Activated CD4-positive, alpha-beta T cell treated with anti-CD3 and anti-CD28 coated beads for 24 hours (primary cell): ENCODE results near the gene ABCA5.
"Not testable (repeated sequence)": the region's sequence is repeated elsewhere in the genome, so short reads cannot be mapped to it uniquely, and the experiment has no call there.

ENCODE experiments used
- DNase-seq, 2 donors: peaks; one replicate each; pipeline ENCODE4 v3.0.0-alpha.2; 2020; ENCODE audit warnings: low read depth in 2 of 2

ABCA5 gene

DNA sequence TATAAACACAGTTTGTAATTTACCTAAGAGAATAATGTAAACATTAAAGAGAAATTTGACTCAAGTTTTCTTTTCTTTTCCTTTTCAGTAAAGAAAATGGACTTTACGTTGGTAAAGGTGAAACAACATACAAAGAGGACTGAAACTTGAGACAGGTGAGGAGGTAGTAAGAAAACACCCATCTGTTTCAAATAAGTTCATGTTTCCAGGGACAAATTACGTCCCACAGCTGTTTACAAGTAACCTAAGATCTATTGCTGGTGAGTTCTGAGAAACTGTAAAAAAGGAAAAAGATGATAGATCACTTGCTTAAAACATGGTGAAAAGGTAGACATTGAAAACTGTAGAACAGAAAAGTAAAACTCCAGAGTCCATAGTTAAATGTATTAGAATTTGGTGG is 4.8 kb upstream of the ABCA5 start:
- DNase-seq: no peak

DNA sequence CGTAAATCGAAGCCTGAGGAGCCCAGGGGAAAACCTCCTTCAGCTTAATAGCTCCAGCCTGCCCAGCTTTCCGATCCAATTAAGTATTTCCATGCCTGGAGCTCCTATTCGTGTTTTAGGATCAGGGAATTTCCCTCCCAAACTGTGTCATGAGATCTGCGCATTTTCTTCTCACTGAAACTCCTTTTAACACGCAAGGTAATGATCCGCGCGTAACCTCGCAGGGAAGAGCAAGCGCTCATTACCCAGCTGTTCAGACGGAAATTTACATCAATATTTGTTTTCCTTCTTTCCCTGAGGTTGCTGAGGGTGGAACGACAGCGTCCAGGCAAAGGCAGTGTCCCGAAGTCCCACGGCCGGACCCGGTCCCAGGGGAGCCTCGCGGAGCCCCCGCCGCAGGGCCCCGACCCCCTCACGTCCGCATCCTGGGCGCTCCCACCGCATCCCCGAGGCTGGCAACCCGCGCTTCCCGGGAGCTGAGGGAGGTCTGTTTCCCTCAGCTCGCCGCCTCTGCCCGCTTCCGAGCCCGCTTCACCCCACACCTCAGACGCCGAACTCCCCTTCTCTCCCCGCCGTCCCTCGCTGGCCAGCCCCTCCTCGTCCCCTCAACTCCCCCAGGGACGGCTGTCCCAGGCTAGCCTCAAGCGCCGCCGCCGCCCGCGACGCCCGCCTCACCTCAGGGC is 415 bp downstream of the ABCA5 start:
- no peak for DNase-seq

DNA sequence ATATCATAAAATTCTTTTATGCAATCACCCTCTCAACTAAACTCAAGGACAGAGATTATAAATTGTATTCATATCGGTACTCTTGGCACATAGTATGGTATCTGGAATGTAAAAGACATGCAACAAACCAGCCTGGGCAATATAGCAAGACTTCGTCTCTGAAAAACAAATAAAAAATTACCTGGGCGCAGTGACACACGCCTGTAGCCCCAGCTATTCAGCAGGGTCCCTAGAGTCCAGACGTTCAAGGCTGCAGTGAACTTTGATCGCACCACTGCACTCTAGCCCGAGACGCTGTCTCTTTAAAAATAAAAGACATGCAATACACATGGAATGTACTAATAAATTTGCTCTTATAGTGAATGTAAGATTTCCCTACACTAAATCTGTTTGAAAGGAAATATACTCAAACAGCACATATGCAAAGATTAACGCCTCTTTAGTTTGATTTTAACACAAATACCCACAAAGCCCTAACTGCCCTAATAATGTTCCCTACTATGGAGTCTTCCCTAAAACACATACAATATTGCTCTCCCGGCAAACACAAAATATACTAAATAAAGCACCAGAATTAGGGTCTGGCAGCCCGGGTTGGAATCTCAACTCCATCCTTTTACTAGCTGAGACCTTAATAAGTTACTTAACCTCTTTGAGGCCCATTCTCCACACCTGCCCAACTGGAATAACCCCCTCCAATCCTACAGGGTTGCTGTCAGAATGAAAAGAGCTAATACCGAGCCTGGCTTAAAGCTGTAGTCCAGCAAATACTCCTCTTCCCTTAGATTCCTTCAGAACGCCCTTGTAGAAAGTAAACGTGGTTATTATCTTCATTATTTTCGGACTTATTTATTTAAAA is 1.2 kb downstream of the ABCA5 start:
- no peak for DNase-seq

DNA sequence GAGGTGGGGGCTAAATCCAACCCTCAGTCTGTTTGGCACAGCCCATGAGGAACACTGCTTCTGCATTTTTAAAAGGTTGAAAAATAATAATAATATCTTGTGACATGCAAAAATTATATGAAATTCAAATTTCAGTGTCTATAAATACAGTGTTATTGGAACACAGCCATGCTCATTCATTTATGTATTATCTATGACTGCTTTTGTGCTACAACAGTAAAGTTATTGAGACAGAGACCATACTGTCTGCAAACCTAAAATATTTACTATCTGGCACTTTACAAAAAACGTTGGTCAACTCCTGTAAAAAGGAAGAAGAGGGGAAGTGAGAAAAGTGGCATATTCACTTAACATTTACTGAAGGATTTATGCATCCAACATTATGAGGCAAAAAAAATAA is 3.1 kb downstream of the ABCA5 start:
- DNase-seq: no peak

DNA sequence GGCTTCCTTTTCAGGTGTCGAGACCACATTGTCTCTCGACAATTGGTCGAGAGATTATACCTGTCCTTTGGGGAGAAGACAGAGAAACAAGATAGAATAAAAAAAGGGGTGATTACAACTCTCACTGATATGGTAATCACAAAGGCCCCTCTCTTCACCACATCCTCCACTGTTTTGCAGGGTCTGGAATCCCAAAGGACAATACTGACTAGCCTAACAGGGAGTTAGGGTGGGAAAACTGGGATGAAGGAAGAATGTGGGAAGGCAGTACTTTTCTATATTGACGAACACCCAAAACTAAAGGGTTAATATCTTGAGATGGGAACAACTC is 6.1 kb downstream of the ABCA5 start:
- no peak for DNase-seq

DNA sequence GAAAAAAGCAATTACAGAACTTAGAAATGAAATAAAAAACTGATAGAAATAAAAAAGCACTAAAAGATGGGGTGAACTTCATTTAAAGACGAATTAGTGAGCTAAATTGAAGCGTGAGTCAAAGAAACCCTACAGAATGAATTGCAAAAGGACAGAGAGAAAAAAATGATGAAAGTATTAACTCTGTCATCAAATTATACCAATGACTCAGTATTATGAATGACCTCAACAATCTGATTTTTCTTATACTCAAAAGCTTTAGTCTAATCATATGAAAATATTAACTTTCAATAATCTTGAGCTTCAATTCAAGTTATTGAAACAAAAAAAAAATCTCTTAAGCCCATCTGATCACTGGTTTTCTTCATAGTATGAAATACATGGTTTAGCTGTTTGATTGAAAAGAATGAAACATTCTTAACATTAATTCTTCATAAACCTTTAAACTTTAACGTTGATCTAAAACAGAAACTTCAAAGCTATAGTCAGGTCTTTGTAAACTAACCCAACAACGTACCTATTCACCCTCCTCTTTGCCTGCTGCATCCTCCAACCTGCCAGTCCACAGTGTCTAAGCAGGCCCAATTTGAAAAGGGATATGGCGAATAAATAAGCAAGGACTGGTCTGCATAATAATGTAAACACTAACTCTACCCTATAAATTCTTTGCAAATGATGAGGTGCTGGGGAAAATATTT is 6.6 kb downstream of the ABCA5 start:
- DNase-seq: no peak

DNA sequence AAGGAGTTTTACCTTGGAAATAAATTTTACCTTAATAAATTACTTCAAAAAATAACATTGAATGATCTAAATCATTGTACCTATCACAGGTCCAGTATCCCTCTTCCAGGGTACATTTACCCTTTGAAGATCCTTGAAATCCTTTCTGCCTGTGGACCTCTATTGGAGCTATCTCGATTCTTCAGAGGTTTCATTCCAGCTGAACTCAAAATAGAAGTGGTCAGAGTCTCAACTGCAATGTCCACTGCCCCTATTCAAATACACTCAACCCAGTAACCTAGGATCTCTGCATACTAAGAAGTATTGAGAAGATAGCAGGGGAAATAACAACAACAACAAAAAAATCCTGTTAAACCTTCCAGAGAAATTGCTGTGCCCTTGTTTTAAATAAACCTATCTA is 9.3 kb downstream of the ABCA5 start:
- no peak for DNase-seq

DNA sequence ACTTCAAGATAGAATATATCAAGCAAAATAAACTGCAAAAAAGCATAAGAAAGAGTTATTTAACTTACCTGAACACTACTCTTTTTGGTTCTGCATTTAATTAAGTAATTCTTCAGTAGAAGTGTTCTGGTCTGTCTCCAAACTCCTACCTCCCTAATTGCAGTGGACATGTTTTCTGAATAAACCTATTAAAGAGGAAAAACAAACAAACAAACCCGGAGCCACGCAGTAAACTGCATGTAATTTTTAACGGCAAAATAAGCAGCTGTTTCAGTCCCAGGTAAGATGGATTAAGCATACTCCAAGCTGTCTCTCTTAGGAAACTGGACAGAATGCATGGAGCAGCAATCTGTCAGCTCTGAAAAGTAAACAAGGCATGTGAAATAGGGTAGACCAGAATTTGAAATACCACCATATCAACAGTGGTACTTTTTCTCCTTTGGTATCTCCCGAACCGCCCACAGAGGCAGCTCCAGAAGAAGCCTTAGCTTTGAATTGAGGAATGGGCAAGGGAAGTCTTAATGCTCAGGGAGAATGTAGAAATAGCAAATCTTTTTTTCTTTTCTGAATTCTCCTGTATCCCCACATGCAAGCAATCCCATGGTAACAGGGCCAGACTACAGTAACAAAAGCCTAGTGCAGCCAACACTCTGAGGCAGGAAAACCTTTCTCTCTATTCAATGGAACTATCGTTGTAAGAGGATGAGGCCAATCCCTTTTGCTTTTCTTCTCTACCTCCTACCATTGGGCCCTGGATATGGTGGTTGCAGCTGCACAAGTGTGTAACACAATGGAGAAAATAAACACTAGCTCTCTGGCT is 12.5 kb downstream of the ABCA5 start:
- DNase-seq: no peak

DNA sequence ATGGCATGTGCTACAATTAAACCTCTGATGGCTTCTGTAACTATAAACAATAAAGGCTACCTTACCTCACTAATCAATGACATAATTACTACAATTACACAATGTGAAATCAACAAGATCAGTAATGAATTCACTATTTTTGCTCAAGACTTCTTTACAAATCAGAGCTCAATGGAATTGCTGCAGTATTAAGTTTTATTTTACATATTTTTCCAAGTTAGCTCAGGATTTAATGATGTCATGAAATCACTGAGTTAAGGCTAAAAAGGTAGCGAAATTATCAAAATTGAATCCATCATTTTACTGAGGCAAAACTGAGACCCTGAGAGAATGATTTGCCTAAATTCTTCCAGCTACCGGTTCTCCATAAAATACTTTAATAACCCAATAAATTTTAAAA is 21.8 kb downstream of the ABCA5 start:
- no peak for DNase-seq

DNA sequence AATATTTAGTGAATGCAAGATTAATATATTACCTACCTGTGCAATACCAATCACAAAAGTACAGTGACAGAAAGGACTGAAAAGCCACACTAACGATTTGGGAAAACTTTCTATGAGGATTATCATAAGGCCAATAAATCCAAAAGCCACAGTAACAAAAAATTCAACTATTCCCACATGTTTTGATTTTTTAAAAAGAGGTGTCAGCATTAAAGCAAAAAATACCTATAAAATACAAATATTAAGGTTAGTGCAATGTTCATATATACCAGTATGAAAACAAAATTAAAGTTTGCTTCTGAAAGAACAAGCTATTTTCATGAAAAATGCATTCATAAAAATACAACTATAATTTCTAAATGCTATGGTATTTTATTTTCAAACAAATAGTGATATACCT is 24.3 kb downstream of the ABCA5 start:
- DNase-seq: no peak

DNA sequence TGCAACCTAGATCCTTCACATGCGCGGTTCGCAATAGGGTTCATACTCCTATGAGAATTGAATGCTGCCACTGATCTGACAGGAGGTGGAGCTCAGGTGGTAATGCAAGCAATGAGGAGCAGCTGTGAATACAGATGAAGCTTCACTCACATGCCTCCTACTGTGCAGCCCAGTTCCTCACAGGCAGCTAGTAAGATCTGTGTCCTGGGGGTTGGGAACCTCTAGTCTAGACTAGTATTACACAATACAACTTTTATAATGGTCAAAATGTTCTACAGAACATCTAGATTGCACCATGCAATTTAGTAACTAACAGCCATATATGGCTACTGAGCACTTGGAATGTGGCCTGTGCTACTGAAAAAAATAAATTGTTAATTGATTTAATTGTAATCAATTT is 26.7 kb downstream of the ABCA5 start:
- DNase-seq: no peak

DNA sequence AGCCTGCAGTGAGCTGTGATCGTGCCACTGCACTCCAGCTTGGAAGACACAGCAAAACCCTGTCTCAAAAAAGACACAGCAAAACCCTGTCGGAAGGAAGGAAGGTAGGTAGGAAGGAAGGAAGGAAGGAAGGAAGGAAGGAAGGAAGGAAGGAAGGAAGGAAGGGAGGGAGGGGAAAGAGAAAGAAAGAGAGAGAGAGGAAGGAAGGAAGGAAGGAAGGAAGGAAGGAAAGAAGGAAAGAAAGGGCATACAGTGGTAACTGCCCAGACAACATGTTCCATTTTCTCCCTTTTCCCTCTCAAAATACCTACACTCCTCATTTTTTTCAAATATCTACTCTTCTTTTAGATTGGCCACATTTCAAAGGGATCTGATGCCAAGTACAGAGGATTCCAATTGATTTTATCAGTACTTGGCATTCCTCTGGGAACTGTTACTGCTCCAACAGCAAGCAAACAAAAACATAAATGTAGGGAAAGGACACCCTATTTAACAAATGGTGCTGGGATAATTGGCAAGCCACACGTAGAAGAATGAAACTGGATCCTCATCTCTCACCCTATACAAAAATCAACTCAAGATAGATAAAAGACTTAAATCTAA is 28.7 kb downstream of the ABCA5 start:
- DNase-seq: not testable (repeated sequence)

DNA sequence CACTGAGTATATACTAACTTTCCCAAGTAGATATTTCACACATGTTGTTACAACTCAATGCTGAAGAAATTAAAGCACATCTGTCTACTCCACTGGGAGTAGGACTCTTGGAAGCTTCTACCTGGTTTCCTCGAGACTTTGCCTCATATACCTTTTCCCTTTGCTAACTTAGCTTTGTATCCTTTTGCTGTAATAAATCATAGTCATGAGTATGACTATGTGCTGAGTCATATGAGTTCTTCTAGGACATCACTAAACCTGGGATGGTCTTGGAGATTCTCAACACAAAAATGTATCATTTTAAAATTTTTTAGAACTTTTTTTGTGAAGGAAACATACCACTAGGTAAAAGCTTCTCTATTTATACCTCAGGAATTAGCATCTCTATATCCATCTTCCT is 39.8 kb downstream of the ABCA5 start:
- no peak for DNase-seq

DNA sequence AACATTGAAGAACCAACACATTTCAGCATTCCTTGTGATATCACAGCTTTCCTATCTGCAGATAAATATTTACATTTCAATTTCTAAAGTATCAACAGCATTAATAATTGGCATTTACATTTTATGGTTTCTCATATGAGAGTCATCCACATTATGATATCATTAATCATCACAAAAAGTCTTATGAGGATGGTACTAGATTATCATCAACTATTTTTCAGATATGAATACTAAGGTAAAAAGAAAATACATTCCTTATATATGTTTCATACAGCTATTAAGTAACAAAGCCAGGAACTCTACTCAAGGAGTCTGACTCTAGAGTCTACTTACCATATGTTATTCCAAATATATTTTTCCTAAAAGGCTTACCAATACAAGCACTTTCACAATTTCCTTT is 40.7 kb downstream of the ABCA5 start:
- DNase-seq: no peak

DNA sequence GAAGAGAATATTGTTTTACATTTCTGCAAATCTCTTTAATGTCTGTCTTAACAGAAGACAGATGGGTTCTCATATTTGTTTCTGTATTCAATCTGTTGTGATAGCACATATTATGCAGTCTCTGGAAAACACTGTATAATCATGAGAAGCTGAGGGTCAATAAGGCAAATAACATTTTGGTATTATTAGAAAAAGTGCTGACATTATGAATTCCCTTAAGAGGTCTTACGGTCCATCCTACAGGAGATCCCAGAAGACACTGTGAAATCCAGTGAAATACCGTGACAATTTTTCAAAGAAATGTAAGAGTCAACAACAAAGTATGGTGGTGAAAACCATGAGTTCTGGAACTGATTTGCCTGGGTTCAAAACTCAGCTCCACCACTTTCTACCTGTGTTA is 42.3 kb downstream of the ABCA5 start:
- DNase-seq: no peak

DNA sequence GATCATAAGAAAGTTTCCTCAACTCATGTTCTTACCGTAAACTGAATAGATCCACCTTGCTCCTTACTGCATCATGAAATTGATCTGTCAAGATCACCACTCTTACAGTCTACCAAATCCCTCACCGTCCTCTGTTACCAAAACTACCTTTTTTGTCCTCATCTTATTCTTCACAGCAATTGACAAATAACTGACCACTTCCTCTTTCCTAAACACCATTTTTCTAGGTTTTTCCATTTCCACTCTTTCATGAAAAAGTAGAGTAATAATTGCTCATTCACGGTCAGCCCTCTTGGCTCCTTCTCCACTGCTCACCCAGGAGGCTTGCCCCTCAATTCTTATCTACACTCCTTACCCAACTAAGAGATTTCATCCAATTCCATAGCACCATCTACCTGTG is 44.9 kb downstream of the ABCA5 start:
- DNase-seq: no peak

DNA sequence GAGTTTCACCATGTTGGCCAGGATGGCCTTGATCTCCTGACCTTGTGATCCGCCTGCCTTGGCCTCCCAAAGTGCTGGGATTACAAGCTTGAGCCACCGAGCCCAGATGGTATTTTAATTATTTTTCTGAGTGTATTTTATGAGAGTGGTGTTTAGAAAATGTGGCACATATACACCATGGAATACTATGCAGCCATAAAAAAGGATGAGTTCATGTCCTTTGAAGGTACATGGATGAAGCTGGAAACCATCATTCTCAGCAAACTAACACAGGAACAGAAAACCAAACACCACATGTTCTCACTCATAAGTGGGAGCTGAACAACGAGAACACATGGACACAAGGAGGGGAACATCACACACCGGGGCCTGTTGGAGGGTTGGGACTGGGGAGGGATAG is 50.7 kb downstream of the ABCA5 start:
- not testable (repeated sequence) for DNase-seq

DNA sequence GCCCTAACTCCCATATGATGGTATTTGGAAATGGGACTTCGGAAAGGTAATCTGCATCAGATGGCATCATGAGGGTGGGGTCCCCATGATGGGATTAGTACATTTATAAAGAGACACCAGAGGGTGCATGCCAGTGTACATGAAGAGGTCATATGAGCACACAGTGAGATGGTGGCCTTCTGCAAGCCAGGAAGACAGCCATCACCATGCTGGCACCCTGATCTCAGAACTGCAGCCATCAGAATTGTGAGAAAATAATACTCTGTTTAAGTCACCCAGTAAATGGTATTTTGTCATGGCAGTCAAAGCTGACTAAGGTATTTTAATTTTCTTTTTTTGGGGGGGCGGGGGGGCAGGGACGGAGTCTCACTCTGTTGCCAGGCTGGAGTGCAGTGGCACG is 51.2 kb downstream of the ABCA5 start:
- DNase-seq: no peak

DNA sequence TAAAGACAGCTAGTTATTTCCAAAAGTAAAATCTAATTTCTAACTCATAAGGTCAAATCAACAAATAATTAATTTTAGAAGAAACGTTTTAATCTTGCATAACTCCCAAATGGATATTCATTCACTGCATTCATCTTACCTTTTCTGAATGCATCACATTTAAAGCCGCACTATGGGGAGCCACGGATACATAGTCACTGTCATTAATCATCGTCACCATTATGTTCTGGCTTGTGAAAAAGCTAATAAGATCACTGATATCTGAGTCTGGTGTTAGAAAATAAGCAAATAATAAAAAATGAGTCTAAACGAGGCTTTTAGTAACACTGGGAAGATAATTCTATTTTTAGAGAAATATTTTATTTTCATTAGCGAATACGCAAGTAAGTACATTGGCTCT is 55.9 kb downstream of the ABCA5 start:
- DNase-seq: no peak

DNA sequence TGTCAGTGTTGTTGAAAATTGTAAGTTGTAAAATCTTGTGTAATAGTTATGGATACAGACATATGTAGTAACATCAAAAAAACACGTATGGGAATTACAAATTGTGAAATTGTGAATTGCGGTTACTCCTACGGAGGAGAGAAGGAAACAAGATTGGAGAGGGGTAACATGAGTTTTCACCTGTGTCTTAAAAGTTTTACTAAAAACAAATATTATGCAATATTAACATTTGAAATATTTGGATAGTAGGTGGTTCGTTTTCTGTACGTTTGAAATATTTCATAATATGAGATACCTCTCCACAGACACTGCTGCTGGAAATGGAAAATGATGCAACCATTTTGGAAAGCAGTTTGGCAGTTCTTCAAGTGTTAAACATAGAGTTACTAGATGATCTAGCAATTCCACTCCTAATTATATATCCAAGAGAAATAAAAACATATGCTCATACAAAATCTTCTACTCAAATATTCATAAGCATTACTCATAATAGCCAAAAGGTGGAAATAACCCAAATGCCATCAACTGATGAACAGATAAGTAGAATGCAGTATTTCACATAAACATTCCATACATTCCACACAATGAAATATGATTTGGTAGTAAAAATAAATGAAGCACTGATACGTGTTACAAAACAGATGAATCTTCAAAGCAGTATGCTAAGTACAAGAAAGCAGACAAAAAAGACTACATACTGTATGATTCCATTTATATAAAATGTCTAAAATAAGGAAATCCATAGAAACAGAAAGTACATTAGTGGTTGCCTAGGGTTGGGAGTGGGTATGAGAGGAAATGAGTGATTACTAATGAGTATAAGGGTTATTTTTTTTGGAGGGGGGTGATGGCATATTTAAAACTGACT is 57.6 kb downstream of the ABCA5 start:
- no peak for DNase-seq

DNA sequence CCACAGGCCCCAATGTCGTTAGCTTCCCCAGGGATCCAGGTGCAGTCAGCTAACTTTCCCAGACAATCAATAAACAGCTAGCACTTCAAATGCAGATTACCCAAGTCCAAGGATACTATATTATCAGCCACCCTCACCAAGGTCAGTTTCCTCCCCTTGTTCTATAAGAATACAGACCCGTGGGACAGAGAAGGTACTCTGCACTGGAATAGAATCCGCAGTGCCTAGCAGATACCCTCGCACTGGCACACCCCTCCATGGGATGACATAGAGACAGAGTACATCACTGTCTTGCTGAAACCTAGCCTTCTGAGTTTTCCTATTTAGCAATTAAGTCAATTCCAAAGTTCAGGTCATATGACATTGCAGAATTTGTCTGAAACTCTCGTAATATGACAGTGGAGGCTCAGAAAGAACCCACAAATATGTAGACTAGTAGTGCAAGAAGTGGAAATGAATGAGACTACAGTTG is 58.4 kb downstream of the ABCA5 start:
- DNase-seq: no peak
